ENCODE data around the gene CERS1.

Gene CERS1

GRCh38 chr19:18915639-18916038, 19.7 kb upstream of the CERS1 start:
- no peak overlapping the region for H3K27ac ChIP-seq (ENCODE audit: low read depth, low read length)
- peaks cover 5% of the 10 kb centered on the region for H3K36me3 ChIP-seq (ENCODE audit: insufficient read depth, low read length)
- no peaks in the 10 kb centered on the region for H3K9me3 ChIP-seq (ENCODE audit: low read length)
- H3K9ac ChIP-seq (ENCODE audit: low read length) = no peak overlapping the region
- H3K27me3 ChIP-seq (ENCODE audit: control insufficient read depth in 1 of 2, insufficient read depth in 2 of 2, low read length in 2 of 2) = no peaks in the 10 kb centered on the region
- no peak overlapping the region for H3K4me3 ChIP-seq (ENCODE audit: low read depth in 1 of 2, low read length in 2 of 2)
- H3K4me1 ChIP-seq (ENCODE audit: insufficient read depth, low read length) = peaks cover 18% of the 10 kb centered on the region

GRCh38 chr19:18913466-18913865, 17.5 kb upstream of the CERS1 start:
- Histone ChIP-seq H3K27me3 (ENCODE audit: control insufficient read depth in 1 of 2, insufficient read depth in 2 of 2, low read length in 2 of 2) (no peaks in the 10 kb centered on the region), H3K9me3 (ENCODE audit: low read length) (no peaks in the 10 kb centered on the region), H3K27ac (ENCODE audit: low read depth, low read length) (no peak overlapping the region), H3K9ac (ENCODE audit: low read length) (no peak overlapping the region), H3K4me3 (ENCODE audit: low read depth in 1 of 2, low read length in 2 of 2) (no peak overlapping the region), H3K36me3 (ENCODE audit: insufficient read depth, low read length) (peaks cover 5% of the 10 kb centered on the region), H3K4me1 (ENCODE audit: insufficient read depth, low read length) (peaks cover 8% of the 10 kb centered on the region)

- H3K27ac ChIP-seq (ENCODE audit: low read depth, low read length) = no peak overlapping the region
- no peaks in the 10 kb centered on the region for H3K27me3 ChIP-seq (ENCODE audit: control insufficient read depth in 1 of 2, insufficient read depth in 2 of 2, low read length in 2 of 2)
- H3K9me3 ChIP-seq (ENCODE audit: low read length) = no peaks in the 10 kb centered on the region
- H3K9ac ChIP-seq (ENCODE audit: low read length) = no peak overlapping the region
- peaks cover 5% of the 10 kb centered on the region for H3K36me3 ChIP-seq (ENCODE audit: insufficient read depth, low read length)
- H3K4me1 ChIP-seq (ENCODE audit: insufficient read depth, low read length) = peaks cover 3% of the 10 kb centered on the region
- no peak overlapping the region for H3K4me3 ChIP-seq (ENCODE audit: low read depth in 1 of 2, low read length in 2 of 2)
Measured at GRCh38 chr19:18912933-18913332, 17.0 kb upstream of the CERS1 start.

- Histone ChIP-seq H3K9me3 (ENCODE audit: low read length) (no peaks in the 10 kb centered on the region), H3K36me3 (ENCODE audit: insufficient read depth, low read length) (peaks cover 15% of the 10 kb centered on the region), H3K4me3 (ENCODE audit: low read depth in 1 of 2, low read length in 2 of 2) (no peak overlapping the region), H3K27ac (ENCODE audit: low read depth, low read length) (no peak overlapping the region), H3K27me3 (ENCODE audit: control insufficient read depth in 1 of 2, insufficient read depth in 2 of 2, low read length in 2 of 2) (no peaks in the 10 kb centered on the region), H3K9ac (ENCODE audit: low read length) (no peak overlapping the region), H3K4me1 (ENCODE audit: insufficient read depth, low read length) (no peaks in the 10 kb centered on the region)
Measured at GRCh38 chr19:18910801-18911436, 15.0 kb upstream of the CERS1 start.

GRCh38 chr19:18910010-18910409, 14.1 kb upstream of the CERS1 start:
- peaks cover 13% of the 10 kb centered on the region for H3K36me3 ChIP-seq (ENCODE audit: insufficient read depth, low read length)

GRCh38 chr19:18908917-18909619, 13.1 kb upstream of the CERS1 start:
- Histone ChIP-seq H3K9ac (ENCODE audit: low read length) (no peak overlapping the region), H3K27me3 (ENCODE audit: control insufficient read depth in 1 of 2, insufficient read depth in 2 of 2, low read length in 2 of 2) (no peaks in the 10 kb centered on the region), H3K9me3 (ENCODE audit: low read length) (no peaks in the 10 kb centered on the region), H3K27ac (ENCODE audit: low read depth, low read length) (no peak overlapping the region), H3K36me3 (ENCODE audit: insufficient read depth, low read length) (peaks cover 18% of the 10 kb centered on the region), H3K4me1 (ENCODE audit: insufficient read depth, low read length) (no peaks in the 10 kb centered on the region), H3K4me3 (ENCODE audit: low read depth in 1 of 2, low read length in 2 of 2) (no peak overlapping the region)

More at GRCh38 chr19:18910010-18910409, 14.1 kb upstream of the CERS1 start:
- H3K4me1 ChIP-seq (ENCODE audit: insufficient read depth, low read length) = no peaks in the 10 kb centered on the region
- H3K27me3 ChIP-seq (ENCODE audit: control insufficient read depth in 1 of 2, insufficient read depth in 2 of 2, low read length in 2 of 2) = no peaks in the 10 kb centered on the region
- H3K9ac ChIP-seq (ENCODE audit: low read length) = no peak overlapping the region
- H3K4me3 ChIP-seq (ENCODE audit: low read depth in 1 of 2, low read length in 2 of 2) = no peak overlapping the region
- no peaks in the 10 kb centered on the region for H3K9me3 ChIP-seq (ENCODE audit: low read length)
- no peak overlapping the region for H3K27ac ChIP-seq (ENCODE audit: low read depth, low read length)

GRCh38 chr19:18906605-18907519, 10.9 kb upstream of the CERS1 start:
- Histone ChIP-seq H3K9me3 (ENCODE audit: low read length) (no peaks in the 10 kb centered on the region), H3K36me3 (ENCODE audit: insufficient read depth, low read length) (peaks cover 18% of the 10 kb centered on the region), H3K27ac (ENCODE audit: low read depth, low read length) (no peak overlapping the region), H3K4me1 (ENCODE audit: insufficient read depth, low read length) (no peaks in the 10 kb centered on the region), H3K4me3 (ENCODE audit: low read depth in 1 of 2, low read length in 2 of 2) (no peak overlapping the region), H3K9ac (ENCODE audit: low read length) (no peak overlapping the region), H3K27me3 (ENCODE audit: control insufficient read depth in 1 of 2, insufficient read depth in 2 of 2, low read length in 2 of 2) (no peaks in the 10 kb centered on the region)

GRCh38 chr19:18905513-18906236, 9.7 kb upstream of the CERS1 start:
- H3K4me3 ChIP-seq (ENCODE audit: low read depth in 1 of 2, low read length in 2 of 2) = no peak overlapping the region
- no peaks in the 10 kb centered on the region for H3K27me3 ChIP-seq (ENCODE audit: control insufficient read depth in 1 of 2, insufficient read depth in 2 of 2, low read length in 2 of 2)
- no peaks in the 10 kb centered on the region for H3K9me3 ChIP-seq (ENCODE audit: low read length)
- H3K27ac ChIP-seq (ENCODE audit: low read depth, low read length) = no peak overlapping the region
- peaks cover 29% of the 10 kb centered on the region for H3K36me3 ChIP-seq (ENCODE audit: insufficient read depth, low read length)
- no peaks in the 10 kb centered on the region for H3K4me1 ChIP-seq (ENCODE audit: insufficient read depth, low read length)
- H3K9ac ChIP-seq (ENCODE audit: low read length) = no peak overlapping the region

GRCh38 chr19:18905058-18905456, 9.1 kb upstream of the CERS1 start:
- Histone ChIP-seq H3K9ac (ENCODE audit: low read length) (no peak overlapping the region), H3K27ac (ENCODE audit: low read depth, low read length) (no peak overlapping the region), H3K4me3 (ENCODE audit: low read depth in 1 of 2, low read length in 2 of 2) (no peak overlapping the region), H3K36me3 (ENCODE audit: insufficient read depth, low read length) (peaks cover 31% of the 10 kb centered on the region), H3K27me3 (ENCODE audit: control insufficient read depth in 1 of 2, insufficient read depth in 2 of 2, low read length in 2 of 2) (no peaks in the 10 kb centered on the region), H3K9me3 (ENCODE audit: low read length) (no peaks in the 10 kb centered on the region), H3K4me1 (ENCODE audit: insufficient read depth, low read length) (no peaks in the 10 kb centered on the region)

- H3K9me3 ChIP-seq (ENCODE audit: low read length) = no peaks in the 10 kb centered on the region
- no peak overlapping the region for H3K9ac ChIP-seq (ENCODE audit: low read length)
- no peak overlapping the region for H3K4me3 ChIP-seq (ENCODE audit: low read depth in 1 of 2, low read length in 2 of 2)
- H3K36me3 ChIP-seq (ENCODE audit: insufficient read depth, low read length) = peaks cover 31% of the 10 kb centered on the region
- no peaks in the 10 kb centered on the region for H3K27me3 ChIP-seq (ENCODE audit: control insufficient read depth in 1 of 2, insufficient read depth in 2 of 2, low read length in 2 of 2)
- H3K27ac ChIP-seq (ENCODE audit: low read depth, low read length) = no peak overlapping the region
- H3K4me1 ChIP-seq (ENCODE audit: insufficient read depth, low read length) = no peaks in the 10 kb centered on the region
Measured at GRCh38 chr19:18904334-18905057, 8.5 kb upstream of the CERS1 start.

Measured in muscle layer of colon (tissue), 2 donors.